ENCODE measurements around the gene TRMT61A.

The TRMT61A gene

GRCh38 chr14:103528587-103529382 lies at the start of gene TRMT61A:
TSS of gene TRMT61A (plus strand) at chr14:103529196. CDS start at chr14:103529979, 783 bp downstream.
- DNase-seq = peak; percentile 86

- DNase-seq = no peak
These were observed 48.4 kb upstream of the TRMT61A start for GRCh38 chr14:103480595-103480994.

DNA sequence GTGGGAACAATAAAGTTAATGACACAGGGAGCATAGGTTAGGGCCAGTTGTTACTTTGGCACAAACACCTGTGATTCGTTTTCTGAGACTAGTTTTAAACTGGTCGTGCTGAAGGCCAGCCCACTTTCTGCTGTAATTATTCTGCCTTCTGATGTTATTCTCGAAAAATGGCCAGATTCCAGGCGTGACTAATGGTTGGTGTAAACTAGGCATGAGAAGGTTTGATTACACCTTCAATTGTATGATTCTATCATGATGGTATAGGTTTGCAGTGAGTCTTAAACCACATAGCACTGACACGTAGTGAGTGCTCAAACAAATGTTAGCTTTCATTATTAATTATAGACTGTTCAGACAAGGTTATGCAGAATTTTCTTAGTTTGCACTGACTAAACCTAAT lies 45.4 kb upstream of the TRMT61A start:
- no peak for DNase-seq

GRCh38 chr14:103485504-103485903 lies 43.5 kb upstream of the TRMT61A start:
- DNase-seq = no peak

GRCh38 chr14:103488071-103488470 lies 40.9 kb upstream of the TRMT61A start:
- DNase-seq = no peak

- no peak for DNase-seq
These were observed 40.0 kb upstream of the TRMT61A start for GRCh38 chr14:103488960-103489359.

- no peak for DNase-seq
These were observed 39.4 kb upstream of the TRMT61A start for GRCh38 chr14:103489621-103490020.

DNA sequence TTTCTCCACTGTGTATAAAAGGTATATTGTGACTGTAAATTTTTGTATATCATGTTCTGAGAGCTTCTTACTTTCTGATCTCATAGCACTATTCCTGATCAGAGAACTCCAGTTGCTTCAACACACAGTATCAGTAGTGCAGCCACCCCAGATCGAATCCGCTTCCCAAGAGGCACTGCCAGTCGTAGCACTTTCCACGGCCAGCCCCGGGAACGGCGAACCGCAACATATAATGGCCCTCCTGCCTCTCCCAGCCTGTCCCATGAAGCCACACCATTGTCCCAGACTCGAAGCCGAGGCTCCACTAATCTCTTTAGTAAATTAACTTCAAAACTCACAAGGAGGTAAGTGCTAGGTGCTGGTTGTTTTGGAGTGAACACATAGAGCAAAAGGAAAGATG lies 37.3 kb upstream of the TRMT61A start:
- no peak for DNase-seq

- DNase-seq = no peak
These were observed 36.7 kb upstream of the TRMT61A start for GRCh38 chr14:103492156-103492925.

GRCh38 chr14:103495854-103496253 lies 33.1 kb upstream of the TRMT61A start:
- no peak for DNase-seq

GRCh38 chr14:103496776-103497175 lies 32.2 kb upstream of the TRMT61A start:
- no peak for DNase-seq

DNA sequence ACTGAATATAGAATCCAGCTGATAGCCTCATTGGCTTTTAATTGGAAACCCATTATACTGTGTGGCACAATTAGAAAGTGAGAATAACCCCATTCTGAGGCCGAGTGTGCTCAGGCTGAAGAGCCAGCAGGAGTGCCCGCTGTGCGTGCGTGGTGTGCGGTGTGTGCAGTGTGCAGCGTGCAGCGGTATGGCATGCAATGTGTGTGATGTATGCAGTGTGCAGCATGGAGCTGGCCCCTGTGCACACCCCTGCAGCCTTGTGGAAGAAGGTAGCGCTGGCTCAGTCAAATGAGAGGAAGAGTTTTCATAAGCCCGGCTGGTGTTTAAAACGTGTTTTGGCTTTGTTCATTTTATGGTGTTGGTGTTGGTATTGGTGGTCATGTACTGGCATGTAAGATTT lies 29.3 kb upstream of the TRMT61A start:
- DNase-seq = no peak

GRCh38 chr14:103500148-103500990 lies 28.6 kb upstream of the TRMT61A start:
- DNase-seq = peak; percentile 75

- no peak for DNase-seq
These were observed 27.7 kb upstream of the TRMT61A start for GRCh38 chr14:103501041-103501870.

DNA sequence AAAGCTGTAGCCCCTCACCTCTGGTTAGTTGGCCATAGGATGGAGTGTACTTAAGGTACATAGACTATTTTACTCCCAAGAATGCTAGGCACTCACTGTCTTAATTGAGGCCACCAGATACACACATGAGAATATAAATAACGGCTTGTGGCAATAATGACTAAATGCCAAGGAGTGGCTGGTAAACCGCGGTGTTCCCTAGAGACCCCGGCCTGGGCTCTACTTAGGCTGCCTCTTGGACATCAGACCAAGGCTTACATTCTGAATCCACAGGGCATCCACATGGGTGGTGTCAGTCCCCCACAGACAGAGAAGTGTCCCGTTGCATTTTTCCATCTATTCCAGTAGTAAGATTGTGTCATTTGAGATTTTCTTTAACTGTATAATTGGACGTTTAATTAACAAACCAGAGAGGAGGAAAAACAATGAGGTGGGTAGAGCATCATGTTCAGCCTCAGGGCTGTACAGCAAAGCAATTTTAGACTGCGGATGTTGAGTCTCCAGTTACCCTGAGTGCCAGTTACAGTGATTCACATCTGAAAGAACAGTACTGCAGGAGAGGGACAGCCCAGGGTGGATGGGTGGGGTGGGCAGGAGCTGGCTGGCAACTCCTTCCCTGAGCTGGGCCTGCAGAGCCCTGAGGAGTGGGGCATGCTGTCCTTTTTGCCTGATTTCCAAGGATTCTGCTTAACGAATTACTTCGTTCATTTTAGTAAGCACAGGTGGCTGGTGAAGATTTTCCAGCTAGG lies 26.9 kb upstream of the TRMT61A start:
- no peak for DNase-seq

DNA sequence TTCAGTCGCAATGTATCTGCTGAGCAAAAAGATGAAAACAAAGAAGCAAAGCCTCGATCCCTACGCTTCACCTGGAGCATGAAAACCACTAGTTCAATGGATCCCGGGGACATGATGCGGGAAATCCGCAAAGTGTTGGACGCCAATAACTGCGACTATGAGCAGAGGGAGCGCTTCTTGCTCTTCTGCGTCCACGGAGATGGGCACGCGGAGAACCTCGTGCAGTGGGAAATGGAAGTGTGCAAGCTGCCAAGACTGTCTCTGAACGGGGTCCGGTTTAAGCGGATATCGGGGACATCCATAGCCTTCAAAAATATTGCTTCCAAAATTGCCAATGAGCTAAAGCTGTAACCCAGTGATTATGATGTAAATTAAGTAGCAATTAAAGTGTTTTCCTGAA lies 26.1 kb upstream of the TRMT61A start:
- no peak for DNase-seq

DNA sequence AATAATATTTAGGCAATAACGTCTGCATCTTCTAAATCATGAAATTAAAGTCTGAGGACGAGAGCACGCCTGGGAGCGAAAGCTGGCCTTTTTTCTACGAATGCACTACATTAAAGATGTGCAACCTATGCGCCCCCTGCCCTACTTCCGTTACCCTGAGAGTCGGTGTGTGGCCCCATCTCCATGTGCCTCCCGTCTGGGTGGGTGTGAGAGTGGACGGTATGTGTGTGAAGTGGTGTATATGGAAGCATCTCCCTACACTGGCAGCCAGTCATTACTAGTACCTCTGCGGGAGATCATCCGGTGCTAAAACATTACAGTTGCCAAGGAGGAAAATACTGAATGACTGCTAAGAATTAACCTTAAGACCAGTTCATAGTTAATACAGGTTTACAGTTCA lies 25.7 kb upstream of the TRMT61A start:
- DNase-seq = no peak

DNA sequence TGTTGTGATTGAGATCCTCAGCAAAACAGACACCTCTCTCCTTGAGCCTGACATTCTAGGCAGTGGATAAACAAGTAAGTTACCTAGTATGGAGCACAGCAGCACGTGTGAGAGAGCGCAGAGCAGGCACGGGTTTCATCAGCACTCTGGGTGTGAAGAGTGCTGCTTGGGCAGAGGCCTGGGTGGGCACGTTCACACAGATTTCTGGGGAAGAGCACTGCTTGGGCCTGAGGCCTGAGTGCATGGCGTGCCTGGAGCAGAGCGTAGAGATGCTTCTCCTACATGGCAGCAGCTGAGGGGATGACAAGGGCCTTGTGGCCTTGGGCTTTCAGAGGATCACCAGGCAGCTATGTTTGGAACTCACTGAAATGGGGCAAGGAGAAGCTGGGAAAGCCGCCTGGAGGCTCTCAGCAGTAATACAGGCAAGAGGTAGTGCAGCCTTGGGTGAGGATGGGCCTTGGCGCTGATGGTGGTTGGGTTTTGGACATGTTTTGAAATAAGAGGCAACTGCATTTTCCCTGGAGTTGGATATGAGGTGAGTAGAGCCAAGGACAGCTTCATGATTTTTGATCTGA lies 23.9 kb upstream of the TRMT61A start:
- no peak for DNase-seq

GRCh38 chr14:103507751-103508150 lies 21.2 kb upstream of the TRMT61A start:
- DNase-seq = no peak

GRCh38 chr14:103508521-103509329 lies 20.3 kb upstream of the TRMT61A start:
- DNase-seq = no peak

Measured in DMS79 (cell line).